GM12878 (cell line): Measurements from ENCODE around the gene CDC42SE2. TPM values are rescaled to one million over a fixed set of nuclear protein-coding genes. Genes with fewer than 3 reads are reported as not detected.
A peak's percentile ranks its signal among the peaks of the same experiment; 100 is the strongest.

Experiments used
- BMI1 ChIP-seq: fragments of 450-650 bp; IDR thresholded peaks from 2 replicates; pipeline ENCODE4 v1.6.1; 2016; ENCODE audit warnings: mild to moderate bottlenecking, moderate library complexity, borderline replicate concordance
- DPF2 ChIP-seq: fragments of 450-650 bp; IDR thresholded peaks from 2 replicates; pipeline ENCODE4 v1.6.1; 2017; ENCODE audit warnings: mild to moderate bottlenecking
- ETV6 ChIP-seq, 2 experiments: fragments of 450-650 bp in 1 of 2; IDR thresholded peaks in 1 of 2; conservative IDR thresholded peaks in 1 of 2; 2 replicates each; pipeline ENCODE4 v1.6.1; 2014; ENCODE audit warnings: antibody characterized with exemption in 1 of 2, borderline replicate concordance in 1 of 2, low read depth in 1 of 2, mild to moderate bottlenecking in 1 of 2, moderate library complexity in 1 of 2
- GATAD2B ChIP-seq: fragments of 450-650 bp; conservative IDR thresholded peaks from 2 replicates; pipeline ENCODE4 v1.6.1; 2017; ENCODE audit warnings: low read depth, mild to moderate bottlenecking, moderate library complexity
- IKZF1 ChIP-seq: fragments of 450-650 bp; conservative IDR thresholded peaks from 2 replicates; pipeline ENCODE4 v1.6.1; 2017; ENCODE audit warnings: antibody characterized with exemption, mild to moderate bottlenecking
- MLLT1 ChIP-seq: fragments of 450-650 bp; IDR thresholded peaks from 2 replicates; pipeline ENCODE4 v1.6.1; 2016; ENCODE audit warnings: mild to moderate bottlenecking
- MTA2 ChIP-seq: fragments of 450-650 bp; IDR thresholded peaks from 2 replicates; pipeline ENCODE4 v1.6.1; 2016; ENCODE audit warnings: low read depth, mild to moderate bottlenecking, moderate library complexity
- MXI1 ChIP-seq: fragments of 150-350 bp; IDR thresholded peaks from 2 replicates; pipeline ENCODE4 v1.6.1; 2011; ENCODE audit warnings: low read depth, mild to moderate bottlenecking, inconsistent platforms, low read length, improper control_type of control experiment
- NFXL1 ChIP-seq: fragments of 450-650 bp; IDR thresholded peaks from 2 replicates; pipeline ENCODE4 v1.6.1; 2017; ENCODE audit warnings: antibody characterized with exemption, mild to moderate bottlenecking, borderline replicate concordance
- NR2C1 ChIP-seq: fragments of 450-650 bp; IDR thresholded peaks from 2 replicates; pipeline ENCODE4 v1.6.1; 2017; ENCODE audit warnings: antibody characterized with exemption, mild to moderate bottlenecking, moderate library complexity
- NR2C2 ChIP-seq: IDR thresholded peaks from 2 replicates; pipeline ENCODE4 v1.6.1; 2011; ENCODE audit warnings: borderline replicate concordance, low read depth; ENCODE audit not compliant: control insufficient read depth, insufficient read length
- PRDM15 ChIP-seq: fragments of 450-650 bp; formaldehyde crosslinking; IDR thresholded peaks from 2 replicates; pipeline ENCODE4 v1.4.0; 2020; ENCODE audit warnings: mild to moderate bottlenecking, moderate library complexity
- RCOR1 ChIP-seq: conservative IDR thresholded peaks from 2 replicates; pipeline ENCODE4 v1.6.1; 2012; ENCODE audit warnings: low read depth, low read length, improper control_type of control experiment
- RFX5 ChIP-seq: IDR thresholded peaks from 2 replicates; pipeline ENCODE4 v1.6.1; 2011; ENCODE audit warnings: low read depth, low read length, improper control_type of control experiment
- SMC3 ChIP-seq: IDR thresholded peaks from 2 replicates; pipeline ENCODE4 v1.6.1; 2011; ENCODE audit warnings: low read length, improper control_type of control experiment, borderline replicate concordance
- SREBF2 ChIP-seq: IDR thresholded peaks from 2 replicates; pipeline ENCODE4 v1.6.1; 2012; ENCODE audit warnings: mild to moderate bottlenecking, low read length
- SUPT20H ChIP-seq: IDR thresholded peaks from 2 replicates; pipeline ENCODE4 v1.6.1; 2011; ENCODE audit warnings: low read depth, mild to moderate bottlenecking, low read length, moderate library complexity, borderline replicate concordance; ENCODE audit not compliant: control insufficient read depth
- WRNIP1 ChIP-seq: IDR thresholded peaks from 2 replicates; pipeline ENCODE4 v1.6.1; 2011; ENCODE audit warnings: low read depth, low read length, improper control_type of control experiment, borderline replicate concordance
- ZNF217 ChIP-seq: fragments of 450-650 bp; IDR thresholded peaks from 2 replicates; pipeline ENCODE4 v1.6.1; 2017; ENCODE audit warnings: antibody characterized with exemption, mild to moderate bottlenecking
- ZNF622 ChIP-seq: fragments of 450-650 bp; IDR thresholded peaks from 2 replicates; pipeline ENCODE4 v1.6.1; 2017; ENCODE audit warnings: mild to moderate bottlenecking, inconsistent platforms
- polyA plus RNA-seq, 11 experiments: library from polyadenylated mRNA; depleted of rRNA in 4 of 11; unstranded in 6 of 11; stranded (reverse) in 5 of 11; fragments of >200 nt; fragmentation: Nextera tagmentation in 4 of 11; fragmentation: Illumina TruSeq in 1 of 11; extraction: Ambion mirVana in 4 of 11; extraction: Trizol in 1 of 11; gene quantifications; 1 replicate in 1 of 11; 2 replicates in 10 of 11; pipeline versions ENCODE4 v1.2.1 to v1.2.3, GENCODE V29; 2011 to 2016; ENCODE audit warnings: inconsistent platforms in 2 of 11, missing spikeins in 2 of 11, low read depth in 1 of 11
- total RNA-seq, 4 experiments: library from RNA; depleted of rRNA in 3 of 4; stranded (reverse); fragments of >200 nt in 3 of 4; fragmentation: Illumina TruSeq in 1 of 4; extraction: Trizol in 1 of 4; gene quantifications; 2 replicates each; pipeline versions ENCODE4 v1.2.1 to v1.2.3, GENCODE V29; 2013 to 2021
- TF ChIP-seq, protein P1 (sequence below): fragments of 150-350 bp; IDR thresholded peaks from 2 replicates; pipeline ENCODE4 v1.6.1; 2016; ENCODE audit warnings: low read depth, low read length
- TF ChIP-seq, protein P2 (sequence below): IDR thresholded peaks from 2 replicates; pipeline ENCODE4 v1.6.1; 2012; ENCODE audit warnings: low read length, inconsistent platforms

Gene CDC42SE2
- total and polyA plus RNA-seq, 10 of the 15 experiments (the other 5 are each of a cell fraction or from before 2014, with no cell fraction given) = 57.0 to 148 (median 80.3) TPM

GRCh38 chr5:131262953-131263541 lies 806 bp upstream of the CDC42SE2 start (continued):
- TF ChIP-seq PRDM15 (CRISPR knock-in tag) = no peak
- TF ChIP-seq NR2C1 = no peak
- no peak for TF ChIP-seq DPF2
- no peak for TF ChIP-seq RCOR1
- TF ChIP-seq WRNIP1 = no peak
- TF ChIP-seq GATAD2B = no peak
- TF ChIP-seq ETV6 (conservative IDR thresholded peaks at IDR 0.05 in 1 of 2, IDR thresholded peaks at IDR 0.05 in 1 of 2; ENCODE audit: borderline replicate concordance in 1 of 2, low read depth in 1 of 2) = no peak
- TF ChIP-seq ZNF217 = no peak
- TF ChIP-seq, protein P1, sequence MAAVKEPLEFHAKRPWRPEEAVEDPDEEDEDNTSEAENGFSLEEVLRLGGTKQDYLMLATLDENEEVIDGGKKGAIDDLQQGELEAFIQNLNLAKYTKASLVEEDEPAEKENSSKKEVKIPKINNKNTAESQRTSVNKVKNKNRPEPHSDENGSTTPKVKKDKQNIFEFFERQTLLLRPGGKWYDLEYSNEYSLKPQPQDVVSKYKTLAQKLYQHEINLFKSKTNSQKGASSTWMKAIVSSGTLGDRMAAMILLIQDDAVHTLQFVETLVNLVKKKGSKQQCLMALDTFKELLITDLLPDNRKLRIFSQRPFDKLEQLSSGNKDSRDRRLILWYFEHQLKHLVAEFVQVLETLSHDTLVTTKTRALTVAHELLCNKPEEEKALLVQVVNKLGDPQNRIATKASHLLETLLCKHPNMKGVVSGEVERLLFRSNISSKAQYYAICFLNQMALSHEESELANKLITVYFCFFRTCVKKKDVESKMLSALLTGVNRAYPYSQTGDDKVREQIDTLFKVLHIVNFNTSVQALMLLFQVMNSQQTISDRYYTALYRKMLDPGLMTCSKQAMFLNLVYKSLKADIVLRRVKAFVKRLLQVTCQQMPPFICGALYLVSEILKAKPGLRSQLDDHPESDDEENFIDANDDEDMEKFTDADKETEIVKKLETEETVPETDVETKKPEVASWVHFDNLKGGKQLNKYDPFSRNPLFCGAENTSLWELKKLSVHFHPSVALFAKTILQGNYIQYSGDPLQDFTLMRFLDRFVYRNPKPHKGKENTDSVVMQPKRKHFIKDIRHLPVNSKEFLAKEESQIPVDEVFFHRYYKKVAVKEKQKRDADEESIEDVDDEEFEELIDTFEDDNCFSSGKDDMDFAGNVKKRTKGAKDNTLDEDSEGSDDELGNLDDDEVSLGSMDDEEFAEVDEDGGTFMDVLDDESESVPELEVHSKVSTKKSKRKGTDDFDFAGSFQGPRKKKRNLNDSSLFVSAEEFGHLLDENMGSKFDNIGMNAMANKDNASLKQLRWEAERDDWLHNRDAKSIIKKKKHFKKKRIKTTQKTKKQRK = no peak
- TF ChIP-seq ZNF622 = no peak
- no peak for TF ChIP-seq SREBF2
- TF ChIP-seq IKZF1 = no peak
- no peak for TF ChIP-seq SMC3
- no peak for TF ChIP-seq MTA2
- TF ChIP-seq SUPT20H = no peak
- TF ChIP-seq NR2C2 = no peak
- peak; percentile 33; the same call in 1 of the 2 replicates for TF ChIP-seq MLLT1
- no peak for TF ChIP-seq NFXL1
- TF ChIP-seq RFX5 = no peak
- TF ChIP-seq, protein P2, sequence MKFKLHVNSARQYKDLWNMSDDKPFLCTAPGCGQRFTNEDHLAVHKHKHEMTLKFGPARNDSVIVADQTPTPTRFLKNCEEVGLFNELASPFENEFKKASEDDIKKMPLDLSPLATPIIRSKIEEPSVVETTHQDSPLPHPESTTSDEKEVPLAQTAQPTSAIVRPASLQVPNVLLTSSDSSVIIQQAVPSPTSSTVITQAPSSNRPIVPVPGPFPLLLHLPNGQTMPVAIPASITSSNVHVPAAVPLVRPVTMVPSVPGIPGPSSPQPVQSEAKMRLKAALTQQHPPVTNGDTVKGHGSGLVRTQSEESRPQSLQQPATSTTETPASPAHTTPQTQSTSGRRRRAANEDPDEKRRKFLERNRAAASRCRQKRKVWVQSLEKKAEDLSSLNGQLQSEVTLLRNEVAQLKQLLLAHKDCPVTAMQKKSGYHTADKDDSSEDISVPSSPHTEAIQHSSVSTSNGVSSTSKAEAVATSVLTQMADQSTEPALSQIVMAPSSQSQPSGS = no peak
- no peak for TF ChIP-seq BMI1
- TF ChIP-seq MXI1 = peak; percentile 26; the same call in 1 of the 2 replicates
